Subcutaneous abdominal adipose tissue (tissue), 5 donors: ENCODE measurements around the gene MAPK12.

ENCODE experiments used
- H3K27ac ChIP-seq: one replicate; pipeline ENCODE4 v1.7.0; 2013; ENCODE audit warnings: low read depth, mild to moderate bottlenecking, inconsistent platforms, low read length, moderate library complexity
- H3K27me3 ChIP-seq, 5 donors: one replicate each; pipeline ENCODE4 v1.7.0; 2013; ENCODE audit warnings: low read length in 5 of 5, inconsistent platforms in 1 of 5; ENCODE audit not compliant: control insufficient read depth in 5 of 5, insufficient read depth in 4 of 5
- H3K36me3 ChIP-seq, 5 donors: one replicate each; pipeline ENCODE4 v1.7.0; 2013; ENCODE audit warnings: low read length in 5 of 5; ENCODE audit not compliant: control insufficient read depth in 5 of 5, insufficient read depth in 5 of 5
- H3K4me1 ChIP-seq, 5 donors: one replicate each; pipeline ENCODE4 v1.7.0; 2013; ENCODE audit warnings: low read length in 5 of 5, mild to moderate bottlenecking in 3 of 5, moderate library complexity in 1 of 5; ENCODE audit not compliant: control insufficient read depth in 5 of 5, insufficient read depth in 5 of 5
- H3K4me3 ChIP-seq, 5 donors: one replicate each; pipeline ENCODE4 v1.7.0; 2013; ENCODE audit warnings: low read length in 5 of 5, low read depth in 1 of 5
- H3K9ac ChIP-seq, 5 donors: one replicate each; pipeline ENCODE4 v1.7.0; 2013; ENCODE audit warnings: low read length in 5 of 5, mild to moderate bottlenecking in 4 of 5, moderate library complexity in 3 of 5
- H3K9me3 ChIP-seq, 5 donors: one replicate each; pipeline ENCODE4 v1.7.0; 2013; ENCODE audit warnings: low read length in 5 of 5; ENCODE audit not compliant: control insufficient read depth in 5 of 5
- donor health status: healthy.
- donor health status: healthy.
- donor health status: healthy.
- donor health status: healthy.
- donor health status: healthy.

MAPK12 gene

DNA sequence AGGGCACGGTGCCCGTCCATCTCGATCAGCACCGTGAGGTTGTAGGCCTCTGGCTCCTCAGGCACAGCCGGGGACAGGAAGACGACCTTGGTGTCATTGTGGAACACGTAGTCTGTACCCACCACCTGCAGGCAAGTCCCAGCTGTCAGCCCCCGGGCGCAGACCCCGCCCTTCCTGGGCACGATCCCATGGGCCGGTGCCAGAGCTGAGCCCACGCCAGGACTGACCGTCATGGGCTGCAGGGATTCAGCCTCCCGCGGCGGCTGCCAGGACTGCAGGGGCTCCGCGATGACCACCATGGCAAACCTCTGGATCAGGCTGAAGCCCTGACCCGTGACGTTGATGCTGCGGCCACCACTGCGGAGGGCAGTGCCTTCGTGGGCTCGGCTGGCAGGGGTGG lies 20.5 kb upstream of the MAPK12 start:
- Histone ChIP-seq H3K27ac (no peak overlapping the region), H3K9ac (no peak overlapping the region), H3K36me3 (peaks cover 0 to 93% (median 89%) of the 10 kb centered on the region in 5 donors)

DNA sequence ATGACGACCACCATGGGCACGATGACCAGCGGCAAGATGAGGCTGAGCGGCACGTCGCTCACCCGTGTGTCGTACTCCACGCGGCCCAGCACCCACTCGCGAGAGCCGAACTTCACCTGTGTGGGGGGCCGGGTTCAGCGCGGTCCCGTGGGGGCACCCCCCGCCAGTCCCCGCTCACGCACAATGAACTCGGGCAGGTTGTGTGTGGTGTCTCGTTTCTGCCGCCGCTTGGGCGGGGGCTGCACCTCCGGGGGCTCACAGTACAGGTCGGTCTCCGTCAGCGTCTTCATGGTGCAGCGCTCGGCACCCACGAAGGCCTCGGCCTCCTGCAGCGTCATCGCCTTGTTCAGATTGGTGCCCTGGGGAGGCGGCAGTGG lies 19.9 kb upstream of the MAPK12 start:
- peaks cover 0 to 93% (median 89%) of the 10 kb centered on the region in 5 donors for H3K36me3 ChIP-seq
- H3K4me1 ChIP-seq, result no peaks in the 10 kb centered on the region
- H3K27ac ChIP-seq, result no peak overlapping the region

More for the DNA sequence above, 20.5 kb upstream of the MAPK12 start:
- Histone ChIP-seq H3K9me3 (no peaks in the 10 kb centered on the region), H3K27me3 (no peaks in the 10 kb centered on the region), H3K4me3 (no peak overlapping the region), H3K4me1 (no peaks in the 10 kb centered on the region)

DNA sequence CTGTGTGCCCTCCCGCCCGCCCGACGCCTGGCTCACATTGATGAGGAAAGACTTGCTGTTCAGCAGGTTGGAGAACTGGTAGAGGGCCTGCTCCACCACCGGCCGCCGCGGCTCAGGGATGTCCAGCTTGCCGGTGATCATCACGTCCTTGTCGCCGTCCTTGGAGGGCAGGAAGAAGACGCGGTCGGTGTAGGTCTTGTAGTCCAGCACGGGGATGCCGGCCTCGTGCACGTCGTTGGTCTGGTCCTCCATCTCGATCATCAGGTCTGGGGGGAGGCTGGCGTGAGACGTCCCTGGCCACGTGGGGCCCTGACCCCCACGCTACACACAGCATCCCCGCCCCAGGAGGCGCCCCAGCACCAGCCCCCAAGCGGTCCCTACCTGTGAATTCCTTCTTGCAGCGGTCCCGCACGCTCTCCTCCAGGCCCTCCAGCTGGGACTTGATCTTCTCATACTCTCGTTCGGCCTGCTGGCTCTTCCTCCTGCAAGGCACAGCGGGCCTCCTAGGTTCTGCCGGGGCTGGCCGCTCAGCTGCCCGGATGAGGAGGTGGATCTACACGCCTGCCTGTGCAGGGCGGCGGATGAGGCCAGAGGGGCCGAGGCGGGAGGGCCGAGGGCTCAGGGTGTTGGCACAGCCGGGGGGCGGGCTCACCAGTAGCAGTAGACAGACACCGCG lies 19.4 kb upstream of the MAPK12 start:
- no peak overlapping the region for H3K27ac ChIP-seq
- peaks cover 0 to 93% (median 87%) of the 10 kb centered on the region in 5 donors for H3K36me3 ChIP-seq
- H3K9ac ChIP-seq, result no peak overlapping the region
- no peak overlapping the region for H3K4me3 ChIP-seq
- H3K27me3 ChIP-seq, result no peaks in the 10 kb centered on the region
- H3K4me1 ChIP-seq, result no peaks in the 10 kb centered on the region
- H3K9me3 ChIP-seq, result no peaks in the 10 kb centered on the region

More for the DNA sequence above, 19.9 kb upstream of the MAPK12 start:
- Histone ChIP-seq H3K9ac (no peak overlapping the region), H3K4me3 (no peak overlapping the region), H3K9me3 (no peaks in the 10 kb centered on the region), H3K27me3 (no peaks in the 10 kb centered on the region)

DNA sequence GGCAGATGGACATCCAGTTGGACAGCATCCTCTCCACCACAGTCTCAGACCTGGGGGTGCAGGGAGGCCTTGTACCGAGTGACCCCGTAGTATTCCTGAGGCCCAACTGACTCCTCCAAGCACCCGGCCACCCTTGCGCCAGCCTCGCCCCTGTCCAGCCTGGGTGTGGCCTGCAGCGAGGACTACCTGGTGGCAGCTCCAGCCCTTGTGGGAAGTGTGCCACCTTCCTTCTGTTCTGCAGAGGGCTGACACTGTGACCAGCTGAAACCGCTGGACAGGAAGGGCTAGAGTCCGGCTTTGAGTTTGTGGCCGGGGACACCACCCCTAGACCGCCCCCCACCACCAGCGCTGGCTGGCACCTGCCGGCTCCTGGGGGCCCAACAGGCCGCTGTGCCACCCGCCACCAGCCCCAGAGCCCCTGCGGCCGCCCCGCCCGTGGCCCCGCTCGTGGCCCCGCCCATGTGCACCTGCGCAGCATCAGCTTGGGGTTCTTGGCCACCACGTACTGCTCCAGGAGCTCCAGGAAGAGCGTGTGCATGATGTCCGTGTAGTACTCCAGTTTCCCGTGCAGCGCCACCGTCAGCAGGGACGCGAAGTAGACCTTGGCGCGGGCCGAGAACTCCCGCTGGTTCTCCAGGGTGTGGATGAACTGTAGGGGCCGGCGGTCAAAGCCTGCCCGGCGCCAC lies 18.7 kb upstream of the MAPK12 start:
- Histone ChIP-seq H3K4me3 (no peak overlapping the region), H3K27ac (no peak overlapping the region), H3K27me3 (no peaks in the 10 kb centered on the region), H3K4me1 (no peaks in the 10 kb centered on the region), H3K9me3 (no peaks in the 10 kb centered on the region), H3K36me3 (peaks cover 0 to 96% (median 90%) of the 10 kb centered on the region in 5 donors), H3K9ac (no peak overlapping the region)

DNA sequence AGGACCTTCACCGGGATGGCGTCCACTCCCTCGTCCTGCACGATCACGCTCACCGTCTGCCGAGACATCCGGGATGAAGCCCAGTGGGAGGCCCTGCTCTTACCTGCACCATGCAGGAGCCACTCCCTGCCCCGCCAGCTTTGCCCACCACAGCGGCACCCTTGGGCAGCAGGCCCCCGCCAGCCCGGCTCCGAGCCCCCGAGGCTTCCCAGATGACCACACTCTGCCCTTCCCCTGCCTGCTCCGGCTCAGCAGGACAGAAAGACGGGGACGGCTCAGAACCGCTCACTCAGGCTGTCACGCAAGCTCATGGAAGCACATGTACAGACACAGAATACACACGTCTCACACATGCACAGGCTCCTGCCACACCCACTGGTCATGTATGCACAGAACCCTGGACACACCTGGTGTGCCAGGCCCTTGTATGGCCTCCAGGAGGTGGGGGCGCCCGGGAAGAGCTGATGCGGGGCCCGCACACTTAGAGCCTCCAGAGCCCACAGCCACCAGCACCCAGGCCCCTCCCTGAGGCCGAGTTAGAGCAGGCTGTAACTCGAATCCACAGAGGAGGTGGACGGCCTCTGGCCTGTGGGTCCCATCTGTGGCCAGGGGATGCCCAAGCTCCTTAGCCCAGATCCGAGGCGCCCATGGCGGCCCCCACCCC lies 17.6 kb upstream of the MAPK12 start:
- H3K4me3 ChIP-seq, result no peak overlapping the region
- H3K9me3 ChIP-seq, result no peaks in the 10 kb centered on the region
- peaks cover 0 to 3% (median 3%) of the 10 kb centered on the region in 5 donors for H3K4me1 ChIP-seq
- no peak overlapping the region for H3K9ac ChIP-seq
- H3K27me3 ChIP-seq, result no peaks in the 10 kb centered on the region
- no peak overlapping the region for H3K27ac ChIP-seq
- H3K36me3 ChIP-seq, result peaks cover 0 to 91% (median 84%) of the 10 kb centered on the region in 5 donors

DNA sequence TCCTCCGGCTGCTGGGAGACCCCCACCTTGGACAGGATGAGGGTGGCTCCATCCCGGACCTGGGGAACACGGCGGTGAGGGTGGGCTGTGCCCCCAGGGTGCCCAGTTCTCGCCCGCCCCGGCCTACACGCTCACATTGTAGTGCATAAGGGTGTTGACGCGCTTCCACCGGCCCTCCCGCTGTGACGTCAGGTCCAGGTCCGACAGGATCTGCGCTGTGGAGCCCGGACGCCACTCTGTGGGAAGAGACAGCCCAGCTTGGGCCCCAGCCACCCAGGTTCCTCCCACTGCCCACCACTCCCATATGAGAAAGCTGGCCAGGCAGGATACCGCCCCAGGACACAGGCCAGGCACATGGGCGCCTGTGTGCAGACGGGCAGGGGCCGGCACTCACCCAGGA lies 17.0 kb upstream of the MAPK12 start:
- peaks cover 0 to 86% (median 79%) of the 10 kb centered on the region in 5 donors for H3K36me3 ChIP-seq
- H3K27ac ChIP-seq, result no peak overlapping the region
- peaks cover 0 to 4% (median 3%) of the 10 kb centered on the region in 5 donors for H3K4me1 ChIP-seq
- no peaks in the 10 kb centered on the region for H3K9me3 ChIP-seq
- no peak overlapping the region for H3K4me3 ChIP-seq
- no peak overlapping the region for H3K9ac ChIP-seq
- no peaks in the 10 kb centered on the region for H3K27me3 ChIP-seq

DNA sequence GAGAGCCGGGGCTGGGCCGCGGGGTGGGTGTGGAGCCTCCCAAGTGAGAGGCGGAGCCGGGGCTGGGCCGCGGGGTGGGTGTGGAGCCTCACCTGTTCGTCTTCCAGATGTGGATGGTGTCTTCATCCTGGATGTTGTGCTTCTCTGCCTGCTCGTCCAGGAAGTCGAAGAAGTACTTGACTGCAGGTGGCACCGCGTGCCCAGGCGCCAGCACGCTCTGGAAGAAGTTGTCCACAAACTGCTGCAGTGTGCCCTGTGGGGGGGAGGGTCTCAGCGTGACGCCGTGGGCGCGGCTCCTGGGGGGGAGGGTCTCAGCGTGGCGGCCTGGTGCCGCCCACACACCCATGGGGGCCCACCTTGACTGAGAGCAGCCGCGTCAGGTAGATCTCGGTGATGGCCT lies 16.3 kb upstream of the MAPK12 start:
- no peaks in the 10 kb centered on the region for H3K9me3 ChIP-seq
- H3K36me3 ChIP-seq, result peaks cover 0 to 79% (median 73%) of the 10 kb centered on the region in 5 donors
- no peak overlapping the region for H3K4me3 ChIP-seq
- H3K4me1 ChIP-seq, result peaks cover 0 to 4% (median 3%) of the 10 kb centered on the region in 5 donors
- H3K27ac ChIP-seq, result no peak overlapping the region
- H3K27me3 ChIP-seq, result no peaks in the 10 kb centered on the region
- H3K9ac ChIP-seq, result no peak overlapping the region

DNA sequence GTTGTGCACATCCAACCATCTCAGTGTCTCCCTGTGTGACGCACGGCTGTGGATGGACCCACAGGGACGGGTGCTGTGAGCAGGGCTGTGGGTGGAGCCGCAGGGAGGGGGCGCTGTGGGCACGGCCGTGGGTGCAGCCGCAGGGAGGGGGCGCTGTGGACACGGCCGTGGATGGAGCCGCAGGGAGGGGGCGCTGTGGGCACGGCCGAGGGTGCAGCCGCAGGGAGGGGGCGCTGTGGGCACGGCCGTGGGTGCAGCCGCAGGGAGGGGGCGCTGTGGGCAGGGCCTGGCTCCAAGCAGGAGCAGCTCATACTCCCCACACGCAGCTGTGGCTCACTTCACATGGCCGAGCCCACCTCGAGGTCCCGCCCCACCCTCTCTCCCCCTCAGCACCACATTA lies 14.7 kb upstream of the MAPK12 start:
- Histone ChIP-seq H3K9me3 (no peaks in the 10 kb centered on the region), H3K4me3 (no peak overlapping the region), H3K27ac (no peak overlapping the region), H3K36me3 (peaks cover 0 to 63% (median 57%) of the 10 kb centered on the region in 5 donors), H3K4me1 (peaks cover 0 to 18% (median 10%) of the 10 kb centered on the region in 5 donors), H3K27me3 (no peaks in the 10 kb centered on the region), H3K9ac (no peak overlapping the region)

DNA sequence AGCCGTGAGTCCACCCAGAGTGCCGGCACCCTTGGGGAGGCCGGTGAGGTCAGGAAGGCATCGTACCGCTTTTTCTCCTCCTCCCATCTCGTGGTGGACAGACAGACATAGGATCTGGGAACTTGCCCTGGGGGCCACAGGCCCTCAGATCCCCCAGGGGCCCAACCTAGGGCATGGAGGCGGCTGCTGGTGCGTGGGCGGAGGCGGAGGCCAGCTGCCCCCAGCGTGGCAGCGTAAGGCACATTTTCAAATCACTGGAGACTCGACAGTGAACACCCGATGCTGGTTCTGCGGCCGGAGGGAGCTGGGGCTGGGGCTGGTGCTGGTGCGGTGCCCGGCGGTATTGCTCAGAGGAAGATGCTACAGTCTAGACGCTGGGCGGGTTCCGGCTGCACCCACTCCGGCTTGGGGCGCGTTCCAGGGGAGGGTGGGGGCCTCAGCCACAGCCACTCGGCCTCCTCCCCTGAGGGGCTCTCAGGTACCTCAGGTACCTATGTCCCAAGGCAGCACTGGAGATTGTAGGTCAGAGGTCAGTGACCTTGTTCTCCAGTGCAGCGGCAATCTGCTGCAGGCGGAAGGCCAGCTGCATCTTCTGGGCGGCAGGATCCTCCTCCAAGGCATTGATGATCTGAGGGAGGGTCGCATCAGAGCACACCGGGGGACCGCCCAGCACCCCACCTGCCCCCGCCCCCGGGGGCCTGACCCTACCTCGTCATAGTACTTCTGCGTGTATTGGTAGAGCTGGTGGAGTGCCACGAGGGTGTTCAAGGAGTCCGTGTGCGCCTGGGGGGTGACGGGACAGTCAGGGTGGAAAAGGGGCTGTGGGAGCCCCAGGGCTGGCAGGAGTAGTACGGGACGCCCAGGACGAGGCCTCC lies 13.9 kb upstream of the MAPK12 start:
- H3K36me3 ChIP-seq, result peaks cover 0 to 56% (median 51%) of the 10 kb centered on the region in 5 donors
- peaks cover 0 to 26% (median 17%) of the 10 kb centered on the region in 5 donors for H3K4me1 ChIP-seq
- H3K27ac ChIP-seq, result no peak overlapping the region

More for the DNA sequence above, 13.9 kb upstream of the MAPK12 start:
- Histone ChIP-seq H3K4me3 (no peak overlapping the region), H3K9me3 (no peaks in the 10 kb centered on the region), H3K27me3 (no peaks in the 10 kb centered on the region), H3K9ac (no peak overlapping the region)
